Thyroid gland (tissue), 4 donors: ENCODE results near the gene STT3B.

ENCODE experiments used
- CTCF ChIP-seq, 6 experiments: fragments of 200-600 bp in 3 of 6; fragments of 450-650 bp in 3 of 6; sonication (generic) in 3 of 6; IDR thresholded peaks; one replicate each; pipeline ENCODE4 v1.5.1; 2016 to 2019; ENCODE audit warnings: antibody characterized with exemption in 6 of 6, mild to moderate bottlenecking in 2 of 6, inconsistent platforms in 1 of 6, moderate library complexity in 1 of 6
- POLR2A ChIP-seq, 2 donors: fragments of 450-650 bp; IDR thresholded peaks; one replicate each; pipeline ENCODE4 v1.6.1; 2017; ENCODE audit warnings: antibody characterized with exemption in 2 of 2, mild to moderate bottlenecking in 2 of 2, moderate library complexity in 1 of 2

GRCh38 chr3:31670136-31670535 lies 137.4 kb downstream of the STT3B start:
- TF ChIP-seq CTCF (IDR thresholded peaks at IDR 0.05) (no peak), POLR2A (IDR thresholded peaks at IDR 0.05) (no peak)
